NCI-H69 (cell line): ENCODE data around the gene MAPKBP1.
A peak's percentile ranks its signal among the peaks of the same experiment; 100 is the strongest.

Experiments
- DNase-seq: peaks from one replicate; lab custom pipeline; 2025; lab: John Stamatoyannopoulos, UW

The MAPKBP1 gene

DNA sequence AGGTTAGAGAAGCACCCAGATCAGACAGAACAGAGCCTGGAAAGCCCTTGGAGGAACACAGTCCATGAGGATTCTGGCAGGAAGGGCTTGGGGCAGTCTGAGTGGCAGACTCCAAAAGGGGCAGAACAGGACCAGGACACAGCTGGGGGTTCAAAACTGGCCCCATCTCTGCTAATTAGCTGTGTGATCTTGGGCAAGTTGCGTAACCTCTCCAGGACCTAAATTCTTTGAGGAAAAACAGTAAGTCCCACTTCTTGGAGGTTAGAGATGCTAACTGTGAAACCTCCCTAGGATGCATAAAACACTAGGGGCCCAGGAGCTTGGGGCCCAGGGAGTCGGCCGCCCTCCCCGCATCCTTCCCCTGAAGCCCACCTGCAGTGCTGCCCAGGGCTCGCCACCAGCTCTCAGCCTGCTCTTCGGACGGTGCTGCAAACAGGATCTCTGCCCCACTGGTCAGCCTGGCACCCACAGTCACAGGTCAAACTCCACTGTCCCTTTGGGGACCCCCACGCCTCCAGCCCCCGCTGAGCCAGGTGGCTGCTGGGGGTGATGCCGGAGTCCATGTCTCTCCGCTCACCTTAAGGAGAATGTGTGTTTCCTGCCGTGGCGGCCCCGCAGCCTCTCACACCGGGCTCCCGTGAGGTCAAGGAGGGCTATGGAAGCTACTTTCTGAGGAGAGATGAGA, 76.3 kb downstream of the MAPKBP1 start:
- DNase-seq = no peak

DNA sequence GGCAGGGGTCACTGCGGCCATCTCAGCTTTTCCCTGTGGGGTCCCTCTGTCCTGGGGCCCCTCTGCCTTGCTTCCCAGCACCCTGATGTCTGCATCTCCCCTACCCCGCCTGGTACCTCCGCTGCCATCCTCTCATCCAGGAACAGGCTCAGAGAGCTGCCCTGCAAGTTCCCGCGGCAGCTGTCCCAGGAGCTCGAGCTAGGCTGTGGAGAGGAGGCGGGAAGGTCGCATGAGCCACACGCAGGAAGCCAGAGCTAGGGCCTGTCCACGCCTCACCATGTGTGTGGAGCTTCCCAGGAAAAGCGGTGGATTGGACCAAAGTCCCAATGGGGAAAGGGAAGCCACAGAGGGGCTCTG, 76.9 kb downstream of the MAPKBP1 start:
- no peak for DNase-seq

DNA sequence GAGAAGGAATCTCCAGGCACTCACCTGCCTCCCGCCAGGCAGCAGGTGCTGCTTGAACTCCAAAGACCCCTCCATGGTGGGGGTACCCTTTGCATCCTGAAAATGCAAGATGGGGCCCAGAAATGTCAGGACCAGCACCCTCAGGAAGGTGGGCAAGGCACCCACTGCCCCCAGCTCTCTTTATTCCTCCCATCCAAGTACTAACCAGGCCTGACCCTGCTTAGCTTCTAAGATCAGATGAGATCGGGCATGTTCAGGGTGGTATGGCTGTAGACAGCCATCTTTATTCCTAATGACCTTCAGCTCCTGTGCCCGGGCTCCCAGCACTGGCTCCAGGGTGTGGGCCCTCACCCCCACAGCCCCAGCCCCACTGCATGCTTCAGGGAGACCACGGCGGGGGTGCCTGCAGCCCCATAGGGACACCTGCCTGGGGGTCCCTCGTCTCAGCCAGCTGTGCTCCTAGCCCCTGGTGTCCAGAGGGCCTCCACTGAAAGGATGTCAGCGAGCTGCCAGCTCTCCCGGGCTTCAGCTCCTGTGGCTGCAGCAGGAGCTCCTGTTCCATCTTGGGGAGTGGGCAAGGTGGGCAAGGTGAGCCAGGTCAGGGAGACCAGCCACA, 77.6 kb downstream of the MAPKBP1 start:
- DNase-seq = no peak

DNA sequence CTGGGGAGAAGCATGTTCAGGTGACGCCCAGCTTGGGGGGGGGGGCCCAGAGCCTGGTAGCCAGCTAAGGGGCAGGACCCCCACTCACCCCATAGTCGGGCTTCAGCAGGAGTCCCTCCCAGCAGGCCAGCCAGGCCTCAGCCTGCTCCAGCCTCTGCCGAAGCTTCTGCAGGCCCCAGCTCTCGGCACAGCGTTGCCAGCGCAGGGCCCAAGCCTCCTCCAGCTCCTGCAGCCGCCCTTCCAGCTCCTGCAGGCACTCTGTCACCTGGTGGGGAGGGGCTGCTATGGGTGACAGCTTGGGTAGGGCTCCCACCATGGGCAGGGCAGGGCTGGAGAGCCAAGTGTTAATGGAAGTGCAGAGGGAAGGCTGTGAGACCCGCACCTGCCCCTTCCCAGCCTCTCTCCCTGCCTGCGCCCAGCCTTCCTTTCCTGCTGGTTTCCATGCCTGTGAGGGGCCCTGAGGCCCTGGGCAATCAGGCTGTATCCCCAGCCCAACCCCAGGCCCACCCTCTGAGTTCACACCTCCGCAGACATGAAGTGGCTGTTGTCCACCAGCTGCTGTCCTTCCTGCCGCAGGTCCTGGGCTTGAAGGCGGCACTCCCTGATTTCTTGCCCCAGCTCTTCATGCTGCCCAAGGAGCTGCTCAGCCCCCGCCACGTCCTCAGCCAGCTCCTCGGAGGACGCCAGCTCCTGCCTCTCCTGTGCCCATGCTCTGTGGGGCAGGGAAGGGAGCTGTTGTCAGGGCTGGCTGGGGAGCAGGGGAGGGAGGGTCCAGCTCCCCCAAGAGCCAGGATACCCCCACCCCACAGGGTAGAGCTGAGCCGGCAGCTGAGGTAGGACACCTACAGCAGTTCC, 78.7 kb downstream of the MAPKBP1 start:
- DNase-seq = no peak

DNA sequence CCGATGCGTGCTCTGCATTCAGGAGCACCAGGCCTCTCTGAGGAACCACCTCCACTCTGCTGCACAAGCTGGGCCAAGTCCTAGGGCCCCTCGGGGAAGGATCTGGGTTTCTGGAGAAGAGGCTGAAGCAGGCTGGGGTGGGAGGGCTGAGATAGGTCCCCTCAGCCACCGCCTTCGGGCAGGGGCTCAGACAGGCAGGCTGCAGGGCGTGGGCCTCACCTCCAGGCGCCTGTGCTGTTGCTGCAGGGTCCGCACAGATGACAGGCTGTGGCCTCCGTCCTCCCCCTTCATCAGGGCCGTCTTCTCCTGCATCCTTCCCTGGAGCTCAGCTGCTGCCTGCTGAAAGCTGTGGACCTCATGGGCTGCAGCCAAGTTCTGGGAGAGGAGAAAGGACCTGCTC, 79.5 kb downstream of the MAPKBP1 start:
- DNase-seq = no peak

DNA sequence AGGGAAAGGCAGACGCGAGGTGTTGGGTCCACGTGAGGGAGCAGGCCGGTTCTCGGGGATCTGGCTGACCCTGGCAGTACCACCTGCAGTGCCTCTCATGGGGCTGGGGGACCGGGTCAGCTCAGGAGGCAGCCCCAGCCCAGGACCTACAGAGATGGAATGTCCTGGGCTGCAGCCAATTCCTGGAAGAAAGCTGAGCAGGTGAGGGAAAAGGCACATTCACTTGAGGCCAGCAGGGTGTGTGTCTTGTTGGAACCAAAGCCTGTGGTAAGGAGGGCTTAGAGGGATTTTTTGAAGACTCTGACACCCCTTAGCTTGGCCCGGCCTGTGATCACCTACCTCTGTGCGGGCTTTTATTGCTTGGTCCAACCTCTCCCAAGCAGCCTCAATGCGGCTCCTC, 80.2 kb downstream of the MAPKBP1 start:
- DNase-seq = no peak

DNA sequence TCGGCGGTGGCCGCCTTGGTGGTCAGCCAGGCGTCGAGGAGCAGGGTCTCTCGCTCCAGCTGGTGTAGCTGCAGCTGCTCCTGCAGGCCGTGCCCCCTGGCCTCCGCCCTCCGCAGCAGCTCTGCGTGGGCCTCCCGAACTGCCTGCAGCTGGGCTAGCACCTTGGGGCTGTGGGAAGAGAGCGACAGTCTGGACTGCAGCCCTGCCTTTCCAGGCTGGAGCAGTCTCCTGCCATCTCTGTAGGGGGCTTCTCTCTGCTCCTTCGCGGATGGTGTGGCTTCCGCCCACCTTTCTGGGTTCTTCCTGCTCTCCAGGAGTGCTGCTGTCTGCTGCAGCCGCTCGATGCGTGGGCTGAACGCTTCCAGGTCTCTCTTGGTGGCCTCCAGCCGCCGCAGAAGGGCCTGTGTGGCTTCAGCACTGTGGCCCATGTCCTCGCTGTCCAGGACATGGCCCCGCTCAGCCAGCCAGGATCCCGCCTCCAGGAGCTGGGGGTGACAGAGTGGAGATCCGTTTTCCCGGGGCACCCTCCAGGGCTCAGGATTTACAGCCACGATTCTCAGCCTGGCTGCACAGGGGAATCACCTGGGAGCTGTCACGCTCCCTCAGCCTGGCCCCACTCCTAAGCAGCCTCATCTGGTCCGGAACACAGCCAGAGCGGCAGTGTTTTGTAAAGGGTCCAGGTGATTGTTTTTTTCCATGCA, 81.1 kb downstream of the MAPKBP1 start:
- DNase-seq = no peak

DNA sequence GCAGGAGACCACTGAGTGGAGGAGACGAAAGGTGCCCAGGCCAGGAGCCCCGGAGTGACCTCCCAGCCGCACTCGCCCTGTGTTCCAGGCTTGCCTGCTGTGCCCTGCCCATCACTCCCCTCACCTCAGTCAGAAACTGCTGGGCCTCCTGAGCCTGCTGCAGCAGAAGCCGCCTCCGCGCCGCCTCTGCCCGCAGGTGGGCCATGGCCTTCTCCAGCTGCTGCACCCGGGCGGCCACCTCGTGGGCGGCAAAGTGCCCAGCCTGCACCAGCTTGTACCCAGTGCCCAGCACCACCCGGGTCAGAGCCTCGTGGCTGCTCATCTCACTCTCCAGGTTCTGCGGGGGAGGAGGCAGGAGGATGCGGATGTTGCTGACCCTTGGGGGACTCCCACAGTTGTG, 82.0 kb downstream of the MAPKBP1 start:
- DNase-seq = no peak

DNA sequence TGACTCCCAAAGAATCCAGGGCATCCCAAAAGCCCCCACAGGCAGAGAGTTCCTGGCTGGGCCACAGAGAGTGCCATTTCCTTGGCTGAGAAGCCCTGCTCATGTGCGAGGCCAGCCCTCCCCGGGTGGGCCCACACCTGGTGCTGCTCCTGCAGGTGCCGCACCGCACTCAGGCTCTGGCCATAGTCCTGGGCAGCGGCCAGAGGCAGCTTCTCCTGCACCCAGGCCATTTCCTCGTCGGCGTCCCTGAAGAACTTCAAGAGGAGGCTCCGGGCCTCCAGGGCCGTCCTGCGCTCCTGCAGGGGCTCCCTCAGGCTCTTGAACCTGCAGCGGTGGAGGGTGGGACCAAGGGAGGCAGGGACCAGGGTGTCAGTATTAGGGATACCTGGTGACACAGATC, 82.4 kb downstream of the MAPKBP1 start:
- no peak for DNase-seq

DNA sequence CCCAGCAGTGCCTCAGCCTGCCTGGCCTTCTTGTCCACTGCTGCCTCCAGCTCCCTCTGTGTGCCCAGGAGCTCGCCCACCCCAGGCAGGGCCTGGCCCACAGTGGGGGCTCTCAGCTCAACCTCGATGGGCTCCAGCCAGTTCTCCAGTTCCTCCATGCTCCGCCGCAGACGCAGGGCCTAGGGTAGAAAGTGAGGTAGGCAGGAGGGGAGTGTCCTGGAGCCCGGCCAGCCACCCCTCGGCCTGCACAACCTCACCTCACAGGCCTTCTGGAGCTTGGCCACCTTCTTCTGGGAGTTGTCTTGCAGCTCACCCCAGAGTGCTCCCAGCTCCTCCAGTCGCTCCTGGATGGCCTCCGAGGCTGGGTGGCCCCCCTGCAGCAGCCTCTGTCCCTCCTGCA, 83.0 kb downstream of the MAPKBP1 start:
- no peak for DNase-seq

DNA sequence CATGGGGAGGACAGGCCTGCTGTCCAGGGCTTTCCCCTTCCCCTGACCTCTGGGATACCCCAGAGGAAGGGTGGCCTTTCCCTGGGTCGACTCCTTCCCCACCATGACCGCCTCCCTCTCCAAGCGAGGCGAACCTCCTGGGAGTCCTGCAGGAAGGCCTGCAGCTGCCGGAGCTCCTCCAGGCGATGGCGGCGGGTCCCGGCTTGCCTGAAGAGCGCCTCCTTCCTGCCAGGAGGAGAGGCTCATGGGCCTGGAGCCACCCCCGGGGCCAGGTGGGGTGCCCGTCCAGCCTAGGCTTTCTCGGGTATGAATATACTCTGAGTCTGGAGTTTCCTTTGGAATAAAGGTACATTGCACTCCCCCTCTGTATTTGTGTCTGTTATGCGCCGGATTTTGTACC, 84.5 kb downstream of the MAPKBP1 start:
- DNase-seq = no peak

DNA sequence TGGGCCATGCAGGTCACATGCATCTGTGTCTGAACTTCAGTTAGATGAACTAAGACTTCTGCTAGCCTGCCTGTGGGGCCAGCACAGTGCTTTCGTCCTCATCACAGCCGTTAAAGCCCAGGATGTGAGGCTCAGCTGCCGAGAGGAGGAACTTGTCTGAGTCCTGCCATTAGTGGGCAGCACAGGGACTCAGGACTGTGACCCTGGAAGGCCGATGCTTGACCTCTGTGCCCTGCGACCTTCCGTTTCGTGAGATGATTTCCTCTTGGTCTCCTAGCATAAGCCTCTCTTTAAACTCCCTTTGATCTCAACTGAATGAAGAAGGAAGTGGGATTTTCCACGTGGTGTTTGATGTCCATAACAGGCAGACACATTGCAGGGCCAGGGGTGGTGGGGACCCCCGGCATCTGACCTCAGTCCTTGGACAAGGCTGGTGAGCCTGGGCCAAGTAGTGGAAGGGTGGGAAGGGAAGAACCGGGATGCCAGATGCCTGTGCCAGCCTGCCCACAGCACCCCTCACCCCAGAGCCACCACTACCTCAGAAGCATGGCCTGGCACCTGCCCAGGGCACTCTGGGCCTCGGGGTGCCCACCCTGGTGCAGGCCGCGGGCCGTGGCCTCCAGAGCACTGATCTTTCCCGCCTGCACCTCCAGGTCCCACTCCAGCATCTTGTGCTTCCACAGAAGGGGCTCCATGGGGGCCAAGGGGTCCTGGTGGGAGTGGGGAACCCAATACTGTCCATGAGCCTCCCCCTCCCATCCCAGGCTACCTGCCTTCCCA, 86.0 kb downstream of the MAPKBP1 start:
- no peak for DNase-seq

DNA sequence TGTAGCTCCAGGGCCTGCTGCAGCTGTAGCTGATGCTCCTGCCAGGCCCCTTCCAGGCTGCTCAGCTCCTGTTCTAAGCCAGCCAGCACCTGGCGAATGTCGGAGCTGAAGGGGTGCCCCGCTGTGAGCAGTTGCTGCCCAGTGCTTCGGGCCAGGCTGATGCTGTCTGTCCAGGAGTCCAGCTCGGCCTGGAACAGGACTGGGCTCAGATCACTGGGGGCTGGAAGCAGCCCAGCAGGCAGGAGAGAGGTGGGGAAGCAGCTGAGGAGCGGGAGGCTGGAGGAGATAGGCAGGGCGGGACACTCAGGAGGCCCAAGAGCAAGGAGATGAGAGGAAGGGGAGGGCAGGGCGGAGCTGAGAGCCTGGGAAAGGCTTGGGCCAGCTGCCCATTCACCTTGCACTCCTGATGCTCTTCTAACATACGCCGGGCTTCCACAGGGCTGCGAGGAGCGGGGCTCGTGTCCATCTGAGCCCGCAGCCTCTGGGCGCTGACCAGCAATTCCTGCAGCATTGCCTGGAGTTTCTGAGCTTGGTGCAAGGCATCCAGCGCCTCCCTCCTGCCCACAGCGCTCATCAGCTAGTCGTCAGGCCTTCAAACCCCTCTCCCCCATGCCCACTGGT, 87.6 kb downstream of the MAPKBP1 start:
- no peak for DNase-seq

DNA sequence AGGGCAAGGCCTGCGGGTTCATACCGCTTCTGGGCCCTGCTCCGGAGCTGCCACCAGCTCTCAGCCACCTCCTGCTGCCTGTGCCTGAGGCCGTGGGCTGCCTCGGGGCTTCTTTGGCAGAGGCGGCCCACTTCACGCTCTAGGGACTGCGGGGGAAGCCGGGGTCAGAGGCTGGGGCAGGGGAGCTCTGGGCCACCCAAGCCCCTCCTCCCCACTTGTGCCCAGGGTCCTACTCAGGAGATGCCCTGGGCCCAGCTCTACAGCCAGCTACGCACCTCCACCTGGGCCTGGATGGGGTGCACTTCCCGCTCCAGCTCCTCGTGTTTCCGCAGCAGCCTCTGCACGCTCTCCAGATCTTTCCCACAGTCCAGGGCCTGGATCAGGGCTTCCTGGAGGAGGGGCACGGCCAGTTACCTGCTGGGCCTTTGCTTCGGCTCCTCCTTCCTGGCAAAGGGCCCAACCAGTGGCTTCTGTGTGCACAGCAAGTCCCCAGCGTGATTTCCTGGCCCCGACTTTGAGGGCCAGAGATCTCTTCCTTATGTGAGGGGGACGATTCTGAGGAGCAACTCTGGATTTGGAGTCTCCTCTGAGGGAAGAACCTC, 88.3 kb downstream of the MAPKBP1 start:
- DNase-seq = peak; percentile 86

DNA sequence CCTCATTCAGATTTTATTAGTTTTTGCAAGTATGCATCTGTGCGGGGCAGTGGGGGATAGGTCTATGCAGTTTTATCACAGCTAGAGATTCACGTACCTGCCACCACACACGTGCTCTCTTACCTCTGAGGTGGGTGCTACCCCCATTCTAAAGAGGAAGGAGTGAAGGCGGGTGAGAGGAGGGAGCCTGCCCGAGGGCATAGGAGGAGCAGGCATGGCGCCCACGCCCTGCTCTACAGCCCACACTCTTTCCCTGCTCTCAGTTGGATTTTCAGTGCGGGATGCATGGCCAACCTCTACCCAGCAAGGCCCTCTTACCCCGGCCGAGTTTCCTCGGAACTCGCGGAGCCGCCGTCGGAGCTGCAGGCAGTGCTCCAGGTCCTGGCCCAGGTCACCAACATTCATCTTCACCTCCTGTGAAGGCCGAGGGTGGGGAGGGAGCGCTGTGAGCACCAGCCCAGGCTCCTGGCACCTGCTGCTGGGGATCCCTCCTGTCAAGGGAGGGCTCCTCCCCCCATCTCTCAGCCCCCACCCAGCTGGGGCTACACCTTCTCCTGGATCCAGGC, 91.3 kb downstream of the MAPKBP1 start:
- no peak for DNase-seq

DNA sequence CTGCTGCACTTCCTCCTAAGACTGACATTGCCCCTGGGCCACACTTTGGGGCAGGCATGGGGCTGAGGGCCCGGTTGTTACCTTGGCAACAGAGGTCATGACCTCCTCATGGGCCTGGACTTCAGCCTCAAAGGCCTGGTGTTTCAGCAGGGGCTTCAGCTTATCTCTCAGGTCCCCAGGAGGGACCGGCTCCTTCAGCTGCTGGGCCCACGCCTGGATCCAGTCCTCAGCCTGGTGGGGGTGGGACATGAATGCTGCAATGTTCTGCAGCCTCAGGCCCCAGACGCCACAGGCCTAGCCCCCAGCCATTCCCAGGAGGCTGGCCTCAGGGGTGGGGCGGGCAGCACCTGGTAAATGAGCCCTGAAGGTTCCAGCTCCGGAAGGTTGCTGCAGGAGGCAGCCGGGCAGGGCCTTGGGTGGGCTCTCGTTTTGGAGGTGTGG, 92.0 kb downstream of the MAPKBP1 start:
- no peak for DNase-seq

DNA sequence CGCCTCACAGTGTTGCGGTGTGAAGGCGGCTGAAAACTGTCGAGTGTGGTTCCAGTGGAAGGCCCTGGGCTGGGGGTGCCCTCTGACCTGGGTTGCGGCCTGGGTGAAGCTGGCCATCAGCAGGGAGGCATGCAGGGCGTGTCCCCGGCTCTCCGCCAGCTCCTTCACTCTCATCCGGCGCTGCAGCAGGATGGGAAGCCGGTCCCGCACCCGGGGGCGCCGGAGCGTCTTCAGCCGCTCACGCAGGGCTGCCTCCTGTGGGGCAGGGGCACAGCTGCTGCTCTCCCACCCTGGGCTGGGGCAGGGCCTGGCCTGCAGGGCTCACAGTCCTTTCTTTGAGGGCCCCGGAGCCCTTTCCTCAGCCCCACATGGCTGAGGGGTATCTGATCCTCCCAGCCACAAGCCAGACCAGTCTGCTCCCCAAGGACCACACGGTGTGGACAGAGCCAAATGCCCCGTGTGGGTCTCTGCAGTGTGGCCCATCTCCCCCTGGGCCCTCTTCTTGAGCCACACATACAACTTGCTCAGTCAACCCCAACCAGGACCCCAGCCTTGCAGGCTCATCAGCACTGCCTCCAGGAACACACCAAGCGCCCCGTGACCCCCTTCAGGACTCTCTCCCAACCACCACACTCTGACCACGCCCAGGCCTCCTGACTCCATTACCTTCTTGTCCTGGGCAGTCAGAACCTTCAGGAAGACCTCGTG, 92.7 kb downstream of the MAPKBP1 start:
- DNase-seq = no peak

DNA sequence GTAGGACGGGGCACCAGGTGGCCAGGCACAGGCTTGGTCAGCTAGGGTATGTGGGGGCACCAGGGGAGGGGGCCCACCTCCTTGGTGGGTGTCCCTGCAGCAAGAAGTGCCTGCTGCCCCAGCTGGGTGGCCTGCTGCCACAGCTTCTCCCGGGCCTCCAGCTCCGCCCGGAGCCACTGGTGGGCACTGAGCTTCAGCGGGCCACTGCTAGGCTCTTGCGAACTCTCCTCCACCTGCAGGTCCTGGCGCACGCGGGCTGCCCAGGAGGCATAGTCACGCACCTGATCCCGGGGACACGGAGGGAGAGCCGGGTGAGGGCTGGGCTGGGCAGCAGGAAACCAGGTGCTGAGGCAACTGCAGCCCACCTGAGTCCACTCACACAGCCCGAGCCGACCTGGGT, 94.0 kb downstream of the MAPKBP1 start:
- DNase-seq = no peak

DNA sequence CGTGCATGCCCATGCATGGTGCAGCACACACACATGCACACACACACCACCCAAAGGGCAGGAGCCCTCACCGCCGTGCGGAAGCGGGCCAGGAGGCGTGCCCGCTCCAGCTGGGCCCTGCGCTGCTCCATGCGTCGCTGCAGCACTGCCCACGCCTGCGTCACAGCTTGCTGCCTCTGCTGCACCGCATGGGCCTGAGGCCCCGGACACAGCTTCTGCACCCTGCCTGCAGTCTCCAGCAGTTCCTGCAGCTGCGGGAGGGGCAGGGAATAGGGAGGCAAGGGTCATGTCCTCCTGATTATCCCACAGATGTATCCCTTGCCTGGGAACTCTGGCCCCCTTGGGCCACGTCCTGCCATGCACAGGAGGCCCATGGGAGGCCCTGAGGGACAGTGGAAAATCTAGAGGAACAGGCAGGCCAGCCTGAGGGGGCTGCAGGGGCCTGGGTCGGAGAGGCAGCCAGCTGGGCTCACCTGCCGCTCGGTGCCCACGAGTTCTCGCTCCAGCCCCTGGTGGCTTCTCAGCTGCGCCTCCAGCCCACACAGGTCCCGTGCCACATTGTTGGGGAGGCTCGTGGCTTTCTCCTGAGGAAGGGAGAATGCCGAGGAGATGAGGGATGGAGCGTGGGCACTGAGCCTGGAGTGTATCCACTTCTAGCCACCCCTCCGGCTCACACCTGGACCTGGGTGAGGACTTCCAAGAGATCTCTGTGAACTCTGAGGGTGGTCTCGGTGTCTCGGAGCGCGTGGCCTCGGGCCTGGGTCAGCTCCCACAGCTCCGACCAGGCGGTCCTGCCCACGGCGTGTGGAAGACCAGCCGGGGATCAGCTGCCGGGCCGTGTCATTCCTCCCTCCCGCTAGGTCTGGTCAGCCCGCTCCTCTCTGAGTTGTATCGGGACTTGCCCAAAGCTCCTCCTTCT, 95.7 kb downstream of the MAPKBP1 start:
- DNase-seq = no peak
